Heart left ventricle (tissue), 16 donors: Measurements from ENCODE around the gene TMEM203. TPM values are rescaled to one million over a fixed set of nuclear protein-coding genes. Genes with fewer than 3 reads are reported as not detected.

Source experiments
- ATAC-seq, 4 donors: fragments of 200-7000 bp; cut with Tn5 transposase; one replicate each; pipeline ENCODE4 v1.9.1; 2020 to 2022; ENCODE audit warnings: moderate library complexity in 4 of 4, mild to moderate bottlenecking in 3 of 4, moderate number of reproducible peaks in 1 of 4
- DNase-seq, 5 donors: peaks; one replicate each; pipeline ENCODE4 v3.0.0-alpha.2; 2020
- H3K27ac ChIP-seq, 12 donors: fragments of 200-600 bp; sonication (generic) in 4 of 12; one replicate each; pipeline versions ENCODE4 v1.5.0 to v1.8.0; 2016 to 2022; ENCODE audit warnings: mild to moderate bottlenecking in 2 of 12
- H3K27me3 ChIP-seq, 9 donors: fragments of 200-600 bp; sonication (generic) in 2 of 9; one replicate each; pipeline versions ENCODE4 v1.5.1 to v1.8.0; 2016 to 2022; ENCODE audit warnings: mild to moderate bottlenecking in 3 of 9
- H3K36me3 ChIP-seq, 9 donors: fragments of 200-600 bp; sonication (generic) in 2 of 9; one replicate each; pipeline versions ENCODE4 v1.5.0 to v1.8.0; 2018 to 2022; ENCODE audit warnings: mild to moderate bottlenecking in 2 of 9
- H3K4me1 ChIP-seq, 12 donors: fragments of 200-600 bp; sonication (generic) in 4 of 12; one replicate each; pipeline versions ENCODE4 v1.5.0 to v1.8.0; 2016 to 2022; ENCODE audit warnings: mild to moderate bottlenecking in 3 of 12
- H3K4me3 ChIP-seq, 12 donors: fragments of 200-600 bp; sonication (generic) in 4 of 12; one replicate each; pipeline versions ENCODE4 v1.5.0 to v1.8.0; 2017 to 2022; ENCODE audit warnings: mild to moderate bottlenecking in 9 of 12, moderate library complexity in 4 of 12
- H3K9me3 ChIP-seq, 12 donors: fragments of 200-600 bp; sonication (generic) in 4 of 12; one replicate each; pipeline versions ENCODE4 v1.5.0 to v1.8.0; 2016 to 2022; ENCODE audit warnings: mild to moderate bottlenecking in 1 of 12
- CTCF ChIP-seq, 12 donors: fragments of 200-600 bp; sonication (generic) in 4 of 12; IDR thresholded peaks; one replicate each; pipeline versions ENCODE4 v1.5.0 to v1.8.0; 2018 to 2022; ENCODE audit warnings: antibody characterized with exemption in 12 of 12, mild to moderate bottlenecking in 5 of 12
- POLR2A ChIP-seq, 2 donors: fragments of 450-650 bp; IDR thresholded peaks; one replicate each; pipeline ENCODE4 v1.6.1; 2017; ENCODE audit warnings: antibody characterized with exemption in 2 of 2, mild to moderate bottlenecking in 2 of 2, moderate library complexity in 2 of 2
- WGBS, 4 donors: extraction: QIAGEN DNeasy Blood & Tissue Kit in 2 of 4; methylation state at CpG; one replicate each; pipeline versions ENCODE4 v1.1.5 to v1.1.7; 2013 to 2018; 5-methylcytosine and 5-hydroxymethylcytosine counted together
- intact Hi-C, 10 donors: fragments of 100-400 bp; cut with DNase I; formaldehyde crosslinking; loops; one replicate each; pipeline versions ENCODE4 v1.11.1 to v1.14.2; 2022
- polyA plus RNA-seq, 2 donors: library from polyadenylated mRNA; stranded (reverse); fragments of 200-250 nt; gene quantifications; one replicate each; pipeline ENCODE4 v1.2.3, GENCODE V29; 2013
- total RNA-seq, 9 donors: library from RNA; depleted of rRNA in 2 of 9; stranded (reverse); fragments of >200 nt in 2 of 9; fragmentation: NEBNext Ultra II Directional in 3 of 9; extraction: Animal tissue kit (Norgen Biotek cat#: 25700) in 3 of 9; gene quantifications; one replicate each; pipeline versions ENCODE4 v1.1.0 to v1.2.4, GENCODE V29; 2016 to 2023
- donor health status: ischemic (EF 13 %, LVEDD 7.1; RV severe dilation, severe dysfunction).
- donor health status: healthy with polysubstance abuse.
- donor health status: DM: no; HTN: yes; CAD: no.
- donor health status: DM: no; HTN: no; CAD: no.
- donor health status: ischemic (EF 25% LVEDD 6.9; RV normal size, moderate dysfunction).
- donor health status: ischemic (EF 25% LVEDD 5.7; RV mildly dilated, moderate dysfunction).
- donor health status: healthy.
- donor health status: DM: yes; HTN: yes; CAD: no.
- donor health status: ischemic (EF 35%, LVEDD 5.7; RV mildly dilated, moderate dysfunction).
- donor health status: nonischemic (EF 11% LVEDD 7.7; RV severe dilation, severe dysfunction).
- donor health status: DM: yes; HTN: yes; CAD: no.
- donor health status: PGD.
- donor health status: ischemic (EF 29% LVEDD 5.4; RV normal size, mild dysfunction).
- donor health status: nonischemic (EF 23%, LVEDD 6.1; RV moderate dilation, normal function).

TMEM203 gene
- total and polyA plus RNA-seq, 11 donors: 30.8 to 52.0 (median 42.1) TPM

- TF ChIP-seq CTCF (IDR thresholded peaks at IDR 0.05) (no peak), POLR2A (IDR thresholded peaks at IDR 0.05) (no peak)
- intact Hi-C loops: loop anchor here in 1 of 10 donors (5.0 kb wide), 1 partner anchor 35 kb away; the partner anchor contains the start of genes CYSRT1 and RNF224
- Histone ChIP-seq H3K9me3 (no peaks in the 10 kb centered on the region), H3K36me3 (peaks cover 0 to 35% (median 24%) of the 10 kb centered on the region in 9 donors), H3K4me1 (peaks cover 18 to 84% (median 59%) of the 10 kb centered on the region in 12 donors), H3K27me3 (no peaks in the 10 kb centered on the region), H3K4me3 (no peak overlapping the region), H3K27ac (peak overlapping the region in 1 of 12 donors; percentile 98)
- WGBS, 4 donors: 82 to 86% (median 84%) methylated on average over 18 to 22 of the region's 22 CpGs
- DNase-seq (no peak), ATAC-seq (no peak)
These were observed 13.6 kb downstream of the TMEM203 start for GRCh38 chr9:137191691-137192447.

- DNase-seq: no peak
- H3K9me3 ChIP-seq: no peaks in the 10 kb centered on the region
- TF ChIP-seq CTCF (IDR thresholded peaks at IDR 0.05): no peak
- no peak for TF ChIP-seq POLR2A (IDR thresholded peaks at IDR 0.05)
- H3K4me3 ChIP-seq: no peak overlapping the region
- WGBS, 4 donors: 67 to 84% (median 79%) methylated on average over 2 to 3 of the region's 3 CpGs
- ATAC-seq: no peak
- no peaks in the 10 kb centered on the region for H3K27me3 ChIP-seq
- H3K4me1 ChIP-seq: peaks cover 18 to 84% (median 60%) of the 10 kb centered on the region in 12 donors
- peak overlapping the region in 1 of 12 donors; percentile 98 for H3K27ac ChIP-seq
- peaks cover 0 to 41% (median 25%) of the 10 kb centered on the region in 9 donors for H3K36me3 ChIP-seq
- intact Hi-C loops: loop anchor here in 1 of 10 donors (5.0 kb wide), 1 partner anchor 36 kb away; the partner anchor contains the start of genes CYSRT1 and RNF224
These were observed 14.2 kb downstream of the TMEM203 start for GRCh38 chr9:137191245-137191644.

GRCh38 chr9:137190315-137190856, 15.1 kb downstream of the TMEM203 start:
- intact Hi-C loops: loop anchor here in 1 of 10 donors (5.0 kb wide), 1 partner anchor 37 kb away; the partner anchor contains the start of genes CYSRT1 and RNF224
- peaks cover 18 to 84% (median 56%) of the 10 kb centered on the region in 12 donors for H3K4me1 ChIP-seq
- peaks cover 0 to 50% (median 32%) of the 10 kb centered on the region in 9 donors for H3K36me3 ChIP-seq
- ATAC-seq (no peak), DNase-seq (no peak)
- 68 to 96% (median 70%) methylated on average over 2 to 9 of the region's 9 CpGs for WGBS, 4 donors
- TF ChIP-seq CTCF (IDR thresholded peaks at IDR 0.05): no peak
- TF ChIP-seq POLR2A (IDR thresholded peaks at IDR 0.05): no peak
- no peaks in the 10 kb centered on the region for H3K27me3 ChIP-seq
- peak overlapping the region in 8 of 12 donors; percentile 13 to 99 (median 98) for H3K27ac ChIP-seq
- no peaks in the 10 kb centered on the region for H3K9me3 ChIP-seq
- H3K4me3 ChIP-seq: peak overlapping the region in 2 of 12 donors; percentile 83 to 92
